HepG2 (cell line): ENCODE data around the gene NPHS1. TPM values are rescaled to one million over a fixed set of nuclear protein-coding genes. Genes with fewer than 3 reads are reported as not detected.
A peak's percentile ranks its signal among the peaks of the same experiment; 100 is the strongest.

Experiments
- CCAR2 ChIP-seq: fragments of 200-400 bp; formaldehyde crosslinking; optimal IDR thresholded peaks from 2 replicates; pipeline ENCODE3; 2018; ENCODE audit warnings: low read depth, mild to moderate bottlenecking, low read length, moderate library complexity
- E2F1 ChIP-seq: sonication (generic); formaldehyde crosslinking; IDR thresholded peaks from 2 replicates; pipeline ENCODE4 v1.5.0; 2020; ENCODE audit warnings: missing genetic modification reagents
- EP300 ChIP-seq, 3 experiments: sonication (generic) in 1 of 3; formaldehyde crosslinking in 1 of 3; IDR thresholded peaks; 2 replicates each; pipeline versions ENCODE4 v1.5.1 to v1.6.1; 2011 to 2020; ENCODE audit warnings: low read depth in 2 of 3, low read length in 2 of 3, borderline replicate concordance in 1 of 3, improper control_type of control experiment in 1 of 3, mild to moderate bottlenecking in 1 of 3, missing genetic modification reagents in 1 of 3, moderate library complexity in 1 of 3
- HMG20B ChIP-seq: conservative IDR thresholded peaks from 2 replicates; pipeline ENCODE4 v1.6.1; 2016; ENCODE audit warnings: missing genetic modification reagents, missing compliant biosample characterization
- HMGXB3 ChIP-seq: sonication (generic); formaldehyde crosslinking; IDR thresholded peaks from 2 replicates; pipeline ENCODE4 v1.4.0; 2020; ENCODE audit warnings: missing genetic modification reagents, borderline replicate concordance
- JDP2 ChIP-seq: sonication (generic); formaldehyde crosslinking; IDR thresholded peaks from 2 replicates; pipeline ENCODE4 v1.8.1; 2022; ENCODE audit warnings: missing genetic modification reagents, borderline replicate concordance
- KDM3A ChIP-seq: IDR thresholded peaks from 2 replicates; pipeline ENCODE4 v1.6.1; 2018; ENCODE audit warnings: low read depth, missing compliant biosample characterization
- KDM5A ChIP-seq: fragments of 200-600 bp; sonication (generic); IDR thresholded peaks from 2 replicates; pipeline ENCODE4 v1.7.0; 2018; ENCODE audit warnings: antibody characterized with exemption, mild to moderate bottlenecking, low read length, borderline replicate concordance
- KMT2B ChIP-seq: IDR thresholded peaks from 2 replicates; pipeline ENCODE4 v1.6.1; 2016; ENCODE audit warnings: missing genetic modification reagents, missing compliant biosample characterization
- NFATC3 ChIP-seq: sonication (generic); formaldehyde crosslinking; IDR thresholded peaks from 2 replicates; pipeline ENCODE4 v1.5.1; 2020; ENCODE audit warnings: mild to moderate bottlenecking, missing genetic modification reagents
- RAD51 ChIP-seq: fragments of 450-650 bp; IDR thresholded peaks from 2 replicates; pipeline ENCODE4 v1.6.1; 2016; ENCODE audit warnings: borderline replicate concordance
- RBM22 ChIP-seq: fragments of 200-400 bp; formaldehyde crosslinking; optimal IDR thresholded peaks from 2 replicates; pipeline ENCODE3; 2017; ENCODE audit warnings: mild to moderate bottlenecking, low read length, moderate library complexity
- SAP130 ChIP-seq: IDR thresholded peaks from 2 replicates; pipeline ENCODE4 v1.6.1; 2016; ENCODE audit warnings: low read depth
- SMAD3 ChIP-seq: sonication (generic); formaldehyde crosslinking; IDR thresholded peaks from 2 replicates; pipeline ENCODE4 v1.4.0; 2020; ENCODE audit warnings: missing genetic modification reagents
- TARDBP ChIP-seq: sonication (generic); formaldehyde crosslinking; IDR thresholded peaks from 2 replicates; pipeline ENCODE4 v1.8.0; 2022; ENCODE audit warnings: mild to moderate bottlenecking, missing genetic modification reagents
- U2AF1 ChIP-seq: fragments of 200-400 bp; formaldehyde crosslinking; optimal IDR thresholded peaks from 2 replicates; pipeline ENCODE3; 2017; ENCODE audit warnings: mild to moderate bottlenecking, low read depth, low read length
- ZNF512 ChIP-seq: sonication (generic); formaldehyde crosslinking; IDR thresholded peaks from 2 replicates; pipeline ENCODE4 v1.4.0; 2020; ENCODE audit warnings: mild to moderate bottlenecking, missing genetic modification reagents
- ZNF839 ChIP-seq: sonication (generic); formaldehyde crosslinking; IDR thresholded peaks from 2 replicates; pipeline ENCODE4 v1.4.0; 2020; ENCODE audit warnings: missing genetic modification reagents, mild to moderate bottlenecking, borderline replicate concordance
- polyA plus RNA-seq, 8 experiments: library from polyadenylated mRNA; depleted of rRNA in 3 of 8; stranded (reverse) in 7 of 8; unstranded in 1 of 8; fragments of >200 nt; fragmentation: Illumina TruSeq in 4 of 8; extraction: Trizol in 4 of 8; gene quantifications; 2 replicates each; pipeline versions ENCODE4 v1.2.1 to v1.2.3, GENCODE V29; 2011 to 2016; ENCODE audit warnings: low read depth in 4 of 8, missing spikeins in 1 of 8, mixed read lengths in 1 of 8; ENCODE audit not compliant: insufficient read depth in 1 of 8
- total RNA-seq, 5 experiments: library from RNA; depleted of rRNA; stranded (reverse); fragments of >200 nt; fragmentation: Illumina TruSeq; extraction: Trizol; gene quantifications; 2 replicates each; pipeline ENCODE4 v1.2.3, GENCODE V29; 2016; ENCODE audit warnings: low read depth in 1 of 5
- TF ChIP-seq, protein P1 (sequence below): sonication (generic); formaldehyde crosslinking; IDR thresholded peaks from 2 replicates; pipeline ENCODE4 v1.4.0; 2020; ENCODE audit warnings: missing genetic modification reagents, borderline replicate concordance

Gene NPHS1
- total and polyA plus RNA-seq, 2 of the 13 experiments (the other 11 are each of a cell fraction or from before 2014, with no cell fraction given), result not detected

DNA sequence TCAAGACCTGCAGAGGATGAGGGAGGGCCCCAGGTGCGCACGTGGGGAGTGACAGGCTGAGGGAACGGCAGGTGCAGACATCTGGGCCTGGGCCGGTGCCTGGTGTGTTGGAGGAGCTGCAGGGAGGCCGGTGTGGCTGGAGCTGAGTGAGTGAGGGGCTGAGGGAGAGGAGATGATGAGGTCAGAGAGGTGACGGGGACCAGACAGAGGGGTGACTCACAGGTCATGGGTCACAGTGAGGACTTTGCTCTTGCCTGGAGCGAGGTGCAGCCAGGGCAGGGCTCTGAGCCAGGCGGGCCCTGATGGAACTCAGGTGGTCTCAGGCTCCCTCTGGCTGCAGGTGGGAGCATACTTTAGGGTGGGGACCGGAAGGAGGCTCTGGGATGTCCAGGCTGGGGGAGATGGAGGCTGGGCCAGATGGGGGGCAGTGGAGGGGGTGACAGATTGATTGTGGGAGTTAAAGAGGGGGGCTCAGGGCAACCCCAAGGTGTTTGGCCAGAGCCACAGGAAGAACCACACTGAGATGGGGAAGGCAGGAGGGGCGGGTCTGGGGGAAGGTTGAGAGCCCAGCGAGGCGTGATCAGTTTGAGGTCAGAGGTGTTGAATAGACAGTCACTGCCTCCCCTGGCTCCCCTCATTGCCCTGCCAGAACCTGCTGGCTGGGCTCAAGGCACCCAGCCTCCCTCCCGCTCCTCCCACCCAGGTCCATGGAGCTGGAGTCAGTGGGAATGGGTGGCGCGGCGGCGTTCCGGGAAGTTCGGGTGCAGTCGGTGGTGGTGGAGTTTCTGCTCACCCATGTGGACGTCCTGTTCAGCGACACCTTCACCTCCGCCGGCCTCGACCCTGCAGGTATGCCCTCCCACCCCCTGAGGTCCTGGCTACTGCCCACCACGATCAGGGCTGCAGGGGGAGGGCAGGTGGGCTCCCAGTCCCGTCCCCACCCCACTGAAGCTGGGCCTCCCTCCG is 68.6 kb downstream of the NPHS1 start (continued):
- TF ChIP-seq E2F1, result no peak
- TF ChIP-seq KMT2B (CRISPR knock-in tag), result no peak
- no peak for TF ChIP-seq U2AF1
- TF ChIP-seq SMAD3 (CRISPR knock-in tag), result no peak
- TF ChIP-seq JDP2 (CRISPR knock-in tag), result no peak
- TF ChIP-seq KDM3A (CRISPR knock-in tag), result no peak
- peak; percentile 40; the same call in 1 of the 2 replicates for TF ChIP-seq SAP130 (CRISPR knock-in tag)
- TF ChIP-seq HMGXB3 (CRISPR knock-in tag), result no peak
- TF ChIP-seq, protein P1, sequence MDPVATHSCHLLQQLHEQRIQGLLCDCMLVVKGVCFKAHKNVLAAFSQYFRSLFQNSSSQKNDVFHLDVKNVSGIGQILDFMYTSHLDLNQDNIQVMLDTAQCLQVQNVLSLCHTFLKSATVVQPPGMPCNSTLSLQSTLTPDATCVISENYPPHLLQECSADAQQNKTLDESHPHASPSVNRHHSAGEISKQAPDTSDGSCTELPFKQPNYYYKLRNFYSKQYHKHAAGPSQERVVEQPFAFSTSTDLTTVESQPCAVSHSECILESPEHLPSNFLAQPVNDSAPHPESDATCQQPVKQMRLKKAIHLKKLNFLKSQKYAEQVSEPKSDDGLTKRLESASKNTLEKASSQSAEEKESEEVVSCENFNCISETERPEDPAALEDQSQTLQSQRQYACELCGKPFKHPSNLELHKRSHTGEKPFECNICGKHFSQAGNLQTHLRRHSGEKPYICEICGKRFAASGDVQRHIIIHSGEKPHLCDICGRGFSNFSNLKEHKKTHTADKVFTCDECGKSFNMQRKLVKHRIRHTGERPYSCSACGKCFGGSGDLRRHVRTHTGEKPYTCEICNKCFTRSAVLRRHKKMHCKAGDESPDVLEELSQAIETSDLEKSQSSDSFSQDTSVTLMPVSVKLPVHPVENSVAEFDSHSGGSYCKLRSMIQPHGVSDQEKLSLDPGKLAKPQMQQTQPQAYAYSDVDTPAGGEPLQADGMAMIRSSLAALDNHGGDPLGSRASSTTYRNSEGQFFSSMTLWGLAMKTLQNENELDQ (CRISPR knock-in tag), result no peak
- no peak for TF ChIP-seq CCAR2
- no peak for TF ChIP-seq RBM22
- TF ChIP-seq ZNF839, result no peak
- TF ChIP-seq HMG20B (CRISPR knock-in tag), result no peak
- no peak for TF ChIP-seq RAD51
- no peak for TF ChIP-seq NFATC3 (CRISPR knock-in tag)
- no peak for TF ChIP-seq KDM5A
- TF ChIP-seq TARDBP (CRISPR knock-in tag), result no peak
- no peak for TF ChIP-seq ZNF512
- no peak for TF ChIP-seq EP300 (IDR thresholded peaks at IDR 0.05; ENCODE audit: low read depth in 2 of 2, low read length in 2 of 2)
- no peak for TF ChIP-seq EP300 (CRISPR knock-in tag; IDR thresholded peaks at IDR 0.05; ENCODE audit: borderline replicate concordance)
